Stimulated activated CD4-positive, alpha-beta T cell treated with anti-CD3 and anti-CD28 coated beads, Interleukin-1b, Interleukin-23, amount 100 ng/mL, for 1 hour (primary cell): ENCODE results near the gene MX2.
A peak's percentile ranks its signal among the peaks of the same experiment; 100 is the strongest.
"Not testable (repeated sequence)": the region's sequence is repeated elsewhere in the genome, so short reads cannot be mapped to it uniquely, and the experiment has no call there.

Source experiments
- DNase-seq, 2 donors: peaks; one replicate each; pipeline ENCODE4 v3.0.0-alpha.2; 2020; ENCODE audit warnings: low read depth in 2 of 2

MX2 gene, protein sequence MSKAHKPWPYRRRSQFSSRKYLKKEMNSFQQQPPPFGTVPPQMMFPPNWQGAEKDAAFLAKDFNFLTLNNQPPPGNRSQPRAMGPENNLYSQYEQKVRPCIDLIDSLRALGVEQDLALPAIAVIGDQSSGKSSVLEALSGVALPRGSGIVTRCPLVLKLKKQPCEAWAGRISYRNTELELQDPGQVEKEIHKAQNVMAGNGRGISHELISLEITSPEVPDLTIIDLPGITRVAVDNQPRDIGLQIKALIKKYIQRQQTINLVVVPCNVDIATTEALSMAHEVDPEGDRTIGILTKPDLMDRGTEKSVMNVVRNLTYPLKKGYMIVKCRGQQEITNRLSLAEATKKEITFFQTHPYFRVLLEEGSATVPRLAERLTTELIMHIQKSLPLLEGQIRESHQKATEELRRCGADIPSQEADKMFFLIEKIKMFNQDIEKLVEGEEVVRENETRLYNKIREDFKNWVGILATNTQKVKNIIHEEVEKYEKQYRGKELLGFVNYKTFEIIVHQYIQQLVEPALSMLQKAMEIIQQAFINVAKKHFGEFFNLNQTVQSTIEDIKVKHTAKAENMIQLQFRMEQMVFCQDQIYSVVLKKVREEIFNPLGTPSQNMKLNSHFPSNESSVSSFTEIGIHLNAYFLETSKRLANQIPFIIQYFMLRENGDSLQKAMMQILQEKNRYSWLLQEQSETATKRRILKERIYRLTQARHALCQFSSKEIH

GRCh38 chr21:41361786-41362604, at the start of gene MX2:
MX2 (plus strand) TSS chr21:41362027; CDS start chr21:41376907, 14,880 bp downstream.
- peak; percentile 37 to 57 for DNase-seq

- DNase-seq = not testable (repeated sequence)
These were observed 48.3 kb upstream of the MX2 start for GRCh38 chr21:41313285-41314164.

GRCh38 chr21:41315726-41316125, 46.1 kb upstream of the MX2 start:
- DNase-seq = no peak

- no peak for DNase-seq
These were observed 45.4 kb upstream of the MX2 start, which contains the start of gene FAM3B for GRCh38 chr21:41316200-41317062. FAM3B (plus strand) TSS chr21:41316801; CDS start chr21:41316880, 79 bp downstream.

DNA sequence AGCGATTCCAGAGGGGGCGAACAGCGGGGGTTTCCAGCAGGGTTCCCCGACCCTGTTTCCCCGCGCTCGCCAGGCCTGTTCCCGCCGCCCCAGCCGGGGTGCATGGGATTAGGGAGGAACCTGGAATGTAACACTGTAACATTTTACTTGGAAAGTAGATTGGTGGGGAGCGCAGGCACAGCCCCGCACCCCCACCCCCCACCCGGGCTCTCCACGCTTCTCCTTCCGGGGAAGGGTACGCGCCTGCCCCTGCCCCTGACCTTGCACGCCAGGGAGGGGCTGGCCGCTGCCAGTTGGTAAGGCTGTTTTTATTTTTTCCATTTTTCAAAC, 44.8 kb upstream of the MX2 start:
- no peak for DNase-seq

- DNase-seq = no peak
These were observed 44.4 kb upstream of the MX2 start for GRCh38 chr21:41317458-41317857.

DNA sequence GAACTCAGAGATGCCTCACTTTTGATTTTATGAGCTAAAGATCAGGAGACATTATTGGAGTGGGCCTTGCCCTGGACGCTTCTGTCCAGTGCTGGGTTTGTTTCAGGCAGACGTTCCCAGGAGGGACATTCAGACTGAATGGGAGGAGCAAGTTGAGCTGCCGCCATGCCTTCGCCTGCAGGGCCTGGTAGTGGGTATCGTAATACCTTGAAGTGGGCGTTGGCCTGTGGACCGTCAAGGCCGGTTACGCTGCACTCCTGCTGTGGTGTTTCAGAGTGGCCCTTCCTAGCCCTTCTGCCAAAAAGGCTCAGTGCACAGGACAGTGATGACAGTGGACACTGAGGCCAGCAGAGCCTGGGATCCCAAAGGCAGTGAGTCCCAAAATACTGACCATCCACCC, 43.6 kb upstream of the MX2 start:
- no peak for DNase-seq

DNA sequence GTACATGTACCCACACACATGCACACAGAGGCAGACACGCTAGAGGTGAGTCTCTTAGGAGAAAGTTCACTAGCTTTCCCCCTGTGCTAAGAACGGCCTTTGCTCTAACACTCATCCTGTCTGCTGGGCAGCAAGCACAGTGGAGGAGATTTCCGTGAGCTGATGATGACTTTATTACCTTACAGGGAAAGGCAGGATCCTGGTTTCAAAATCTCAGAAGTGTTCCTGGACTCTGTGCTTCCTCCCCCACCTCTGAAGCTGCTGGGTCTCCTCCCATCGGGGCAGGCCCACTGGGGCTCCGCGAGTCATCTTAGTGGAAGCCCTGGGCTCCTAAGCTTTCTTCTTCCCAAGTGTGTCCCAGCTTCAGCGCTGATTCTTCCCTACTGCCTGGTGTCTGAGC, 42.6 kb upstream of the MX2 start:
- no peak for DNase-seq

DNA sequence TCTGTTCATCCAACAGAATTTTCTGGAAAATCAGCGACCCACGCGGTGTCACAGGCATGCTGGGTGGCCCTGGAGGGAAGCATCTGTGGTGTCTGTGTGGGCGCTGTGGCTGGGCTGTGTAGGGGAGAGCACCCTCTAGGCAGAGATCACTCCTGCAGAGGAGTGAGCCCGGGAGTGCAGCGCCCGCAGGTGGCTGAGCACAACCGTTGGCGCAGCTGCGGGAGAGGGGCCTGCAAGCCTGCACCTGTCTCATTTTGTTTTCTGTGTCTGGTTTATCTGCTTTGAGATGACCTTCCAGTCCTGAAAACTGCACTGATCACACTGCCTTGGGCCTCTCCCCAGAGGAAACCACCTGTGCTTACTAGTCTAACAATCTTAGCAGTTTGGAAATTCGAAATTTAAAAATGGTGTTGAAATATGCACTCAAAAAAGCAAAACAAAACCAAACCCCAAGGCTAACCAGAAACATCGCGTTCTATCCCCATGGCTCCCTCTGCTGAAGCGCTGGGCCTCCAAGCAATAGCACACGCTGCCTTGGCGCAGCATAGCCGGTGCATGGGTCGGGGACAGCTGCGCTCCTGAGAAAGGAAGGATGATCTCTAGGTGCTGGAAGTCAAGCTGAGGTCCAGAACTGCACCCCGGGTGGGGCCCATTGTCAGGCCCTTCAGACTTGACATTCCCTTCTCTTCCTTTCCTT, 40.5 kb upstream of the MX2 start:
- DNase-seq = no peak

- no peak for DNase-seq
These were observed 39.8 kb upstream of the MX2 start for GRCh38 chr21:41321908-41322495.

- no peak for DNase-seq
These were observed 39.1 kb upstream of the MX2 start for GRCh38 chr21:41322496-41323382.

- no peak for DNase-seq
These were observed 36.5 kb upstream of the MX2 start for GRCh38 chr21:41325138-41325912.

- no peak for DNase-seq
These were observed 35.3 kb upstream of the MX2 start for GRCh38 chr21:41326414-41327080.

GRCh38 chr21:41327753-41328152, 34.1 kb upstream of the MX2 start:
- DNase-seq = no peak

GRCh38 chr21:41328660-41329607, 32.9 kb upstream of the MX2 start:
- no peak for DNase-seq

- no peak for DNase-seq
These were observed 28.1 kb upstream of the MX2 start for GRCh38 chr21:41333752-41334151.
